NCI-H2107 (cell line): Measurements from ENCODE around the gene IL17F.
"Not testable (repeated sequence)": the region's sequence is repeated elsewhere in the genome, so short reads cannot be mapped to it uniquely, and the experiment has no call there.

Experiments
- DNase-seq: peaks from one replicate; lab custom pipeline; 2025; lab: John Stamatoyannopoulos, UW

Gene IL17F

GRCh38 chr6:52245425-52245824, 1.1 kb upstream of the IL17F start:
- no peak for DNase-seq

GRCh38 chr6:52243282-52243893, 912 bp downstream of the IL17F start:
- no peak for DNase-seq

- no peak for DNase-seq
Observed at GRCh38 chr6:52241819-52242218, 2.5 kb downstream of the IL17F start.

GRCh38 chr6:52233975-52234823, 10.1 kb downstream of the IL17F start:
- DNase-seq = no peak

- no peak for DNase-seq
Observed at GRCh38 chr6:52233005-52233404, 11.3 kb downstream of the IL17F start.

GRCh38 chr6:52231406-52232127, 12.7 kb downstream of the IL17F start:
- DNase-seq = no peak

- DNase-seq = no peak
Observed at GRCh38 chr6:52230685-52231084, 13.6 kb downstream of the IL17F start.

- DNase-seq = no peak
Observed at GRCh38 chr6:52227495-52227894, 16.8 kb downstream of the IL17F start.

- DNase-seq = no peak
Observed at GRCh38 chr6:52221302-52221701, 23.0 kb downstream of the IL17F start.

- no peak for DNase-seq
Observed at GRCh38 chr6:52217761-52218160, 26.5 kb downstream of the IL17F start.

GRCh38 chr6:52216932-52217575, 27.2 kb downstream of the IL17F start:
- no peak for DNase-seq

- no peak for DNase-seq
Observed at GRCh38 chr6:52215787-52216186, 28.5 kb downstream of the IL17F start.

- DNase-seq = no peak
Observed at GRCh38 chr6:52213127-52213526, 31.2 kb downstream of the IL17F start.

GRCh38 chr6:52210227-52210626, 34.1 kb downstream of the IL17F start:
- no peak for DNase-seq

GRCh38 chr6:52209770-52210169, 34.5 kb downstream of the IL17F start:
- DNase-seq = no peak

- DNase-seq = no peak
Observed at GRCh38 chr6:52208612-52209011, 35.7 kb downstream of the IL17F start.

- DNase-seq = no peak
Observed at GRCh38 chr6:52207066-52207465, 37.2 kb downstream of the IL17F start.

- no peak for DNase-seq
Observed at GRCh38 chr6:52201493-52201892, 42.8 kb downstream of the IL17F start.

- no peak for DNase-seq
Observed at GRCh38 chr6:52201046-52201445, 43.3 kb downstream of the IL17F start.

- DNase-seq = not testable (repeated sequence)
Observed at GRCh38 chr6:52200088-52200487, 44.2 kb downstream of the IL17F start.

- no peak for DNase-seq
Observed at GRCh38 chr6:52195886-52196285, 48.4 kb downstream of the IL17F start.

- no peak for DNase-seq
Observed at GRCh38 chr6:52191824-52192223, 52.5 kb downstream of the IL17F start.
